Measurements from ENCODE around the gene EIF2B5.

DNA sequence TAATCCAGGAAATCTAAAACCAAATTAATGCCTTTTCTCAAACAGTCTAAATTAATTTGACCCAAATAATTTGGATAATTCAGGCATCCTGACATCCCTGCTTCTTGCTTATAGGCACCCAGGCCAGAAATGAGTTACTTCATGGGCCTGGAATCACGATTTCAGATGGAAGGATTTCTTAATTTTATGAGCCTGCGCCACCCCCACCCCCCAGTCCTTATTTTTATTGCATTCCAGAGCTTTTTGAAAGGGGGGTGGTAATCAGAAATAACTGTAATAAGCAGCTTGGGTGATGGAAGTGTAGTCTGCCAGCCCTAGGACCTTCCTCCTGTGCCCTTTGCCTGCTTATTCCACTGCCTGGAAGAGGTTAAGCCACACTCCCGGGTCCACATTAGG is 40.8 kb downstream of the EIF2B5 start:
- no peak for TF ChIP-seq POLR2A (IDR thresholded peaks at IDR 0.05)
- TF ChIP-seq, protein P1, sequence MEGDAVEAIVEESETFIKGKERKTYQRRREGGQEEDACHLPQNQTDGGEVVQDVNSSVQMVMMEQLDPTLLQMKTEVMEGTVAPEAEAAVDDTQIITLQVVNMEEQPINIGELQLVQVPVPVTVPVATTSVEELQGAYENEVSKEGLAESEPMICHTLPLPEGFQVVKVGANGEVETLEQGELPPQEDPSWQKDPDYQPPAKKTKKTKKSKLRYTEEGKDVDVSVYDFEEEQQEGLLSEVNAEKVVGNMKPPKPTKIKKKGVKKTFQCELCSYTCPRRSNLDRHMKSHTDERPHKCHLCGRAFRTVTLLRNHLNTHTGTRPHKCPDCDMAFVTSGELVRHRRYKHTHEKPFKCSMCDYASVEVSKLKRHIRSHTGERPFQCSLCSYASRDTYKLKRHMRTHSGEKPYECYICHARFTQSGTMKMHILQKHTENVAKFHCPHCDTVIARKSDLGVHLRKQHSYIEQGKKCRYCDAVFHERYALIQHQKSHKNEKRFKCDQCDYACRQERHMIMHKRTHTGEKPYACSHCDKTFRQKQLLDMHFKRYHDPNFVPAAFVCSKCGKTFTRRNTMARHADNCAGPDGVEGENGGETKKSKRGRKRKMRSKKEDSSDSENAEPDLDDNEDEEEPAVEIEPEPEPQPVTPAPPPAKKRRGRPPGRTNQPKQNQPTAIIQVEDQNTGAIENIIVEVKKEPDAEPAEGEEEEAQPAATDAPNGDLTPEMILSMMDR (IDR thresholded peaks at IDR 0.05): no peak
- TF ChIP-seq EP300 (IDR thresholded peaks at IDR 0.05): no peak
